Stimulated activated CD4-positive, alpha-beta T cell treated with anti-CD3 and anti-CD28 coated beads, Interleukin-15, amount 100 ng/mL, for 24 hours (primary cell): ENCODE data around the gene FAXDC2.
"Not testable (repeated sequence)": the region's sequence is repeated elsewhere in the genome, so short reads cannot be mapped to it uniquely, and the experiment has no call there.

Experiments used
- DNase-seq: peaks from one replicate; pipeline ENCODE4 v3.0.0-alpha.2; 2020

Gene FAXDC2

GRCh38 chr5:154860765-154861164 is 10.4 kb upstream of the FAXDC2 start:
- no peak for DNase-seq

GRCh38 chr5:154860123-154860522 is 9.7 kb upstream of the FAXDC2 start:
- peak; percentile 27 for DNase-seq

GRCh38 chr5:154858972-154859871 is 8.8 kb upstream of the FAXDC2 start:
- DNase-seq: no peak

DNA sequence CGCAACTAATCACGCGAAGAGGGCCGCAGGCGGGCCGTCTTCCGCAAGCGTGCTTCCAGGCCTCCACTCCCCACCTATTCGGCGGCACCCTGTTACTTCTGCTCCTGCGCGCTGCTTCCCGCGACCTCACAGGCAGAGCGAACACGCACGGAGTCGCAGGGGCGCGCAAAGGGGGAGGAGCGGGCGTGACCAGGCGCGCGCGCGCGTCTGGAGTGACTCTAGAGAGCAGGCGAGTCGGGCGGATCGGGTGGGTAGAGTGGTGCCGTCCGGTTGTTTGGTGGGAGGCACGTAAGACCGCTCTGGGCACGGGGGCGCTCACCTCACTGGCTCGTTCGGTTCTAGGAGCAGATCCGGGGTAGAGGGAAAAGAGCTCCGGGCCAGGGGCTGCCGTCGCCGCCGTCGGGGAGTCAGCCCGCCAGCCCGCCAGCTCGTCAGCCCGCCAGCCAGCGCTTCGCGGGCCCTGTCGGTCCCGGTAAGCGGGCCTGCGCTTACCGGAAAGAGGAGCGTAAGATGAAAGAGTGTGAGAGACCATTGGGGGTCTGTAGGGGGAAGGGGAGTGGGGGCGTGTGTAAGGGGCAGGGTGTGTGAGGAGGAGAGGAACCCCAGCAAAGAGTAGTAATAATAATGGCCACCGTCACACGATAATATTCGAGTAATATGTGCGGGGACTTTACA is 8.0 kb upstream of the FAXDC2 start, which contains the start of gene CNOT8:
CNOT8 (plus strand) TSS at position 331 of the 675 bp plus-strand sequence. CDS start 4,652 bp downstream, outside the sequence.
- peak; percentile 98 for DNase-seq

- peak; percentile 91 for DNase-seq
Observed at GRCh38 chr5:154857530-154858296, 7.3 kb upstream of the FAXDC2 start.

- no peak for DNase-seq
Observed at GRCh38 chr5:154851351-154851750, 948 bp upstream of the FAXDC2 start.

GRCh38 chr5:154849791-154850201 is 607 bp downstream of the FAXDC2 start:
- DNase-seq: no peak

DNA sequence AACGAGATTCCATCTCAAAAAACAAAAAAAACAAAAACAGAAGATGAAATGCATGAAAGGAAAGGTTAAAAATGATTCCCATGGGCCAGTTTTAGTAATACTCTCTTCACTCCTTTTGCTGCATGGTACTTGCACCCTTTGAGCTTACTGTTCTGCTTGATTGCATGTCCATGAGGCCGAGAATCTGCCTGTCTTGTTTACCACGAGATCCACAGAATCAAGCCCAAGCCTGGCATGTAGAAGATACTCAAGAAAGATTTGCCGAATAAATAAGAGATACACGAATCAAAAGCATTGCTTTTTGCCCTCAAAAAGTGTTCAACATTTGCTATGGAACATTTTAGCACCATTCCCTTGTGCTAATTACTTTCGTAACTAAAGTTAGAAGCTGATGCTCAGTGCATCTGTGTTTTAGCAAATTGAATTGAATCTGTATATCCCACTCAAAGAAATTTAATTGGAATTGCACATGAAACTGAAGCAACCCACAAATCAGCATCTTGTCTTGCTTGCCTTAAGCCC is 1.1 kb downstream of the FAXDC2 start:
- no peak for DNase-seq

DNA sequence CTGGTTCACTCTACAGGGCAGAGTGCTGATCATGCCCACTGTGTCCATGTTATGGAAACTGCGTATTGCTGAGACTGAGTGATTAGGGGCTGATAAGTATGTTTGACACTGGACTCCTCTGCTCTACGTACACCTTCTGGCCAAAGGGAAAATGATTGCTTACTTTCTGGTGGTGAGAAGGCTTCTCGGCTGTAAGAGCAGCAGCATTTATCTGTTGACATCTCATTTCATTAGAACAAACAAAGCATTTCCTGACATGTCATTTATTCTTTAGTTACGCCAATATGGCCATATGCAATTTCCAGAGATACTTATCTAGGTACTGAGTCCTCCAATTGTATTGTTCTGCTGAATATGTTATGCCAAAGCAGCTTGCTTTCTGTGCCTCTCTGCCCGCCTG is 5.6 kb downstream of the FAXDC2 start:
- no peak for DNase-seq

DNA sequence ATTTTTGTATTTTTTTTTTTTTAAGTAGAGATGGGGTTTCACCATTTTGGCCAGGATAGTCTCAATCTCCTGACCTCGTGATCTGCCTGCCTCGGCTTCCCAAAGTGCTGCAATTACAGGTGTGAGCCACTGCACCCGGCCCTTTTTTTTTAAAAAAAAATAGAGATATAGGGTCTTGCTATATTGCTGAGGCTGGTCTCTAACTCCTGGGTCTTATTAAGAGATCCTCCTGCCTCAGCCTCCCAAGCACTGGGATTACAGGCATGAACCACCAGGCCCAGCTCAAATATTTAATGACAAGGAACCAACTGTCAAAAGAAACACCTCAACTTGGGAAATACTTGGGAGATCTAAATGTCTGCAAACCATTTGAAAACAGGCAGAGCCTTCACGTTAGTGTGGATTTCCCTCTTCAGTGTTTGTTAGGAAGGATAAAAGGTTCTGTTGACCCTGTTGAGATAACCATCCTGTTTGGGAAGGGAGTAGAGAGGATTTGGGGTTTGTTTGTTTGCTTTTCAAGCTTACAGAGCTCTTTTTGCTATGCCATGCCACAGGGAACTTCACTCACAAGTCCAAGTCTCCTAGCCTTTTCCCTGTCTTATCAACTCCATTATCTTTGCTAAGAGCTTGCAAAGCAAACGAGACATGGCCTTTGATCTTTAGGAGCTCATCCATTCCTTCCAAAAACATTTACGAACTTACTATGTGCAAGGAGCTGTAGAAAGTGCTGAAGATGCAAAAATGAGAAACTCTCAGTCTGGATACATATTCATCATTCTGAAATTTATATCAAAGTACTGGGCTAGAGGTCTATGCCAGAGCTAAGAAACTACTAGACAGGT is 7.5 kb downstream of the FAXDC2 start:
- no peak for DNase-seq

- DNase-seq: no peak
Observed at GRCh38 chr5:154841273-154841661, 9.1 kb downstream of the FAXDC2 start.

DNA sequence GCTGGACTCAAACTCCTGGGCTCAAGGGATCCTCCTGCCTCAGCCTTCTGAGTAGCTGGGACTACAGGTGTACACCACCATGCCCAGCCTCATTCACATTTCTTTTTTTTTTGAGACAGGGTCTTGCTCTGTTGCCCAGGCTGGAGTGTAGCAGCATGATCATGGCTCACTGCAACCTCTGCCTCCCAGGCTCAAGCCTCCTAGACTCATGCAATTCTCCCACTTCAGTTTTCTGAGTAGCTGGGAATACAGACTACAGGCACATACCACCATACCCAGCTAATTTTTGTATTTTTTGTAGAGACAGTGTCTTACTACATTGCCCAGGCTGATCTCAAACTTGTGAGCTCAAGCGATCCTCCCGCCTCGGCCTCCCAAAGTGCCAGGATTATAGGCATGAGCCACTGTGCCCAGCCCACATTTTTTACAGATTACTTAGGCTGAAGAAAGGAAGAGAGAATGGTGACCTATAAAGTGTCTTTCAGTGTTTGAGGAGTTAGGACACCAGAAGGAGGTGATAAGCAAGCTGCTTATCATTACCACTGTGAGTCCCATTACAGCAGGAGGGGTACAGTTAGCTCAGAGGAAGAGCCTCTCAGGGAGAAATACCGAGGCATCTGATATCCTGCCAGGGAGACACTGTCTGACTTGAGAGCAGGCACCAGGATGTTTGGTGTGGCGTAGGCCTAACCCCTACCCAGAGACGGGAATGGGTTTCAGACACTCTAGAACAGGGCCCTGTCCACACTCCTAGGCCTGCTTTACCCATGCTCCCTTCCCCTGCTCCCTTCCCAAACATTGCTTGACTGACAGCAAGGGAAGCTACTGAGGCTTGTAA is 9.7 kb downstream of the FAXDC2 start:
- no peak for DNase-seq

DNA sequence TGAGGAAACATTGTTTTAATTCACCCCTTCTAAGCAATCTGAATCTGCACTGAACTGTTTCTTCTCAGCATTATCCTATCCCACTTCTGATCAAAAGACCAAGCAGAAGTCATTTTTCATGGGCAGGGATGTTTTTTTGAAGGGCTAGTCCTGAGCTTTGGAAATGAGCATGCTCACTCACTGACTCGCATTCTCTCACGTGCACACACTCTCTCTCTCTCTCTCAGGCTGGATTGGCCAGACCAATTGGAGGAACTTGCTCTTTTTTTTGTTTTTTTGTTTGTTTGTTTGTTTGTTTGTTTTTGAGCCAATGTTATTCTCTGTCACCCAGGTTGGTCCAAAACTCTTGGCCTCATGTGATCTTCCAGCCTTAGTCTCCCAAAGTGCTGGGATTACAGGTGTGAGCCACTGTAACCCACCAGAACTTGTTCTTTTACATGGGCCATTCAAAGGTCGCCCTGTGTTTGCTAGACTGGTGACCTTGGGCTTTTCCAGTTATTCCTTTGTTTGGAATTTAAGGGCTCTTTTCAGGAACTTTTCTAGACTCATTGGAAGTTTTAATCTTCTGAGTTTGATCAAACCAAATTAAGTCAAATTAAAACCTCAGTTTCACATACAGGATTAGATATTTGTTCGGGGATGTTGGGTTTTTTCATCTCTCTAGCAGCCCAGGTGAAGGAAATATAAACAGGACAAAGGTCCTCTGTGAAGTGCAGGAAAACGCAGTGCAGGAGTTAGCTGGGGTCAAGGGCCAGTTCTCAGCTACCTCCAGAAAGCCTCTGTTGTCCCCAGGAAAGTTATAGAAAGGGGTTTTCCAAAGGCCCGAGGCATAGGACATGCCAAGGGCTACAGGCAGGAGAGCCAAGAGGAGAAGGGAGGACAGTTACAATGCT is 13.1 kb downstream of the FAXDC2 start:
- no peak for DNase-seq

- DNase-seq: no peak
Observed at GRCh38 chr5:154836225-154836624, 14.2 kb downstream of the FAXDC2 start.

DNA sequence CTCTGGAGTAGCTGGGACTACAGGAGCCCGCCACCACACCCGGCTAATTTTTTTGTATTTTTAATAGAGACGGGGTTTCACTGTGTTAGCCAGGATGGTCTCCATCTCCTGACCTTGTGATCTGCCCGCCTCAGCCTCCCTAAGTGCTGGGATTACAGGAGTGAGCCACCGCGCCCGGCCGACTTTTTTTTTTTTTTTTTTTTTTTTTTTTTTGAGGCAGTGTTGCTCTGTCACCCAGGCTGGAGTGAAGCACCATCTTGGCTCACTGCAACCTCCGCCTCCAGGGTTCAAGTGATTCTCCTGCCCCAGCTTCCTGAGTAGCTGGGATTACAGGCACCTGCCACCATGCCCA is 14.7 kb downstream of the FAXDC2 start:
- not testable (repeated sequence) for DNase-seq

GRCh38 chr5:154834053-154834452 is 16.4 kb downstream of the FAXDC2 start:
- DNase-seq: no peak

DNA sequence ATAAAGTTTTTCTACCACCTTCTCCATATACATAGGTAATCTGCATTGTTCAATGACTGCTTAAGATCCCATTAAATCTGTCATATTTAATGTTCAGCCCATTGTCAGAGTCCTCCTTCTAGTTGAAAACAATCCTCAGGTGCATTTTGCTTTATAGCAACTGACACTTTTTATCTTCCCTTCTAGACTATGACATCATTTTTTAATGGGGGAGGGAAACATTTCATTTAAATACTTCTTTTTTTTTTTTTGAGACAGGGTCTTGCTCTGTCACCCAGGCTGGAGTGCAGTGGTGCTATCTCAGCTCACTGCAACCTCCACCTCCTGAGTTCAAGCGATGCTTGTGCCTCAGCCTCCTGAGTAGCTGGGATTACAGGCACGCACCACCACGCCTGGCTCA is 17.6 kb downstream of the FAXDC2 start:
- DNase-seq: not testable (repeated sequence)

DNA sequence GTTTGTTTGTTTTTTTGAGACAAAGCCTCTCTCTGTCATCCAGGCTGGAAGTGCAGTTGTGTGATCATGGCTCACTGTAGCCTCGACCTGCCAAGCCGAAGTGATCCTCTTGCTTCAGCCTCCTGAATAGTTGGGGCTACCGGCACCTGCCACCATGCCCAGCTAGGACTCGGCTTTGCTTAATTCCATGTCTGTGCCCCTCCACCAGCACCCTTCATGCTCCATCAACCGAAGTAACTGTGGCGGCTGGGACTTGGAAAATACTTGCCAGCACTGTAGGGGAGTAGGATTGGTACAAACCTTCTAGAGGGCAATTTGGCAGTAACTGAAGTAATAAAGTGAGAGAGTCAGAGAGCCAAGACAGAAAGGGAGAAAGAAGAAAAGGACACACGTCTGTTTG is 19.0 kb downstream of the FAXDC2 start:
- no peak for DNase-seq

DNA sequence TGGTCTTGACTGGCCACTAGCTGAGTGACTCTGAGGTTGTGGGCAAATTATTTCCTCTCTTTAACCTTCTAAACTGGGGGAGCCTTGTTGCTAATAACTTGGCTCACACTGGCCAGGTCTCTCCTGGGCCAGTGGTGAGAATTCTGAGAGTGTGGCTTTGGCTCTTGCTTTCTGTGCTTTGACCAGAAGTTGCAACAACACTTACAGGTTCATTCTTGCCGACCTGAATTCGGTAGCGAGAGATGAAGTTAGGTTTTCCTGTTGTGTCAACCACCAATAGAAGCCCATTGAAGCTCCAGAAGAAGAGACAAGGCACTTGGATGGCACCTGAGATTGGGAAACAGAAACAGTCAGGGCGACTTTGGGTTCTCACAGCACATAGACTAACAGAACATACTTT is 19.8 kb downstream of the FAXDC2 start:
- no peak for DNase-seq

DNA sequence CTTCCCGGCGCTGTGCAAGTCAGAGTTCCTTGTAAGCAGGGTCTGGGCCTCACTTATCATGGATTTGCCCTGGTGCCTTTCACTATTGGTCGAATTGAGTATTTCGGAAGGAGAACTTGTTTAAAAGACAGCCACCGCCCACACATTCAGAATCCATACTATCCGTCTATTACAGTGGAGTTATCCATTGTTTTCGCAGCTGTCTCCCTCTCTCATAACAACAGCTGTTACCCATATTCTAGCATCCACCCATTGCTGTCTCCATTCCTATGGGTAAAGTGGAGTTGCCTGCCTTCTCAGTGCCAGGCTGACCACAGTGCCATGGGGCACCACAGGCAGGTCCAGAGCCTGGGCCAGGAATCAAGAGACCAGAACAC is 20.2 kb downstream of the FAXDC2 start:
- no peak for DNase-seq
